CD8-positive, alpha-beta memory T cell (primary cell): Measurements from ENCODE around the gene GPR146. TPM values are rescaled to one million over a fixed set of nuclear protein-coding genes. Genes with fewer than 3 reads are reported as not detected.
A peak's percentile ranks its signal among the peaks of the same experiment; 100 is the strongest.

Experiments
- CTCF ChIA-PET: fragments of 350-600 bp; sonication (Branson Sonifier 250); formaldehyde crosslinking; loops from one replicate; lab custom pipeline; 2021; ENCODE audit warnings: antibody characterized with exemption; lab: Charles Lee
- POLR2A ChIA-PET: fragments of 350-600 bp; sonication (Branson Sonifier 250); formaldehyde crosslinking; loops from one replicate; lab custom pipeline; 2021; ENCODE audit warnings: antibody characterized with exemption; lab: Charles Lee
- DNase-seq, 5 donors: peaks; one replicate each; pipeline versions ENCODE4 v3.0.0 to v3.0.0-alpha.2; 2020 to 2022; ENCODE audit warnings: mixed read lengths in 1 of 5
- H3K27ac ChIP-seq: one replicate; pipeline ENCODE4 v1.7.0; 2013; ENCODE audit warnings: low read depth, mild to moderate bottlenecking, low read length, moderate library complexity
- H3K27me3 ChIP-seq: 2 replicates; pipeline ENCODE4 v1.7.0; 2013; ENCODE audit warnings: low read length, mild to moderate bottlenecking; ENCODE audit not compliant: insufficient read depth, poor library complexity, severe bottlenecking
- H3K36me3 ChIP-seq: 2 replicates; pipeline ENCODE4 v1.7.0; 2013; ENCODE audit warnings: mild to moderate bottlenecking, low read length, moderate library complexity; ENCODE audit not compliant: insufficient read depth
- H3K4me1 ChIP-seq: 2 replicates; pipeline ENCODE4 v1.7.0; 2013; ENCODE audit warnings: mild to moderate bottlenecking, low read length, moderate library complexity; ENCODE audit not compliant: insufficient read depth
- H3K4me3 ChIP-seq: 2 replicates; pipeline ENCODE4 v1.7.0; 2013; ENCODE audit warnings: mild to moderate bottlenecking, low read length
- H3K9me3 ChIP-seq: 2 replicates; pipeline ENCODE4 v1.7.0; 2013; ENCODE audit warnings: mild to moderate bottlenecking, low read length
- H3K27ac Mint-ChIP-seq, 8 donors: one replicate each; pipeline ENCODE4 v1.8.0; 2020 to 2021; ENCODE audit warnings: mixed read lengths in 8 of 8, mild to moderate bottlenecking in 6 of 8, inconsistent platforms in 3 of 8, moderate library complexity in 3 of 8
- H3K27me3 Mint-ChIP-seq, 2 donors: one replicate each; pipeline ENCODE4 v1.8.0; 2020 to 2021; ENCODE audit warnings: mixed read lengths in 2 of 2, mild to moderate bottlenecking in 1 of 2, moderate library complexity in 1 of 2
- H3K36me3 Mint-ChIP-seq, 3 donors: one replicate each; pipeline ENCODE4 v1.8.0; 2020 to 2021; ENCODE audit warnings: mixed read lengths in 3 of 3, inconsistent platforms in 1 of 3, mild to moderate bottlenecking in 1 of 3
- H3K4me1 Mint-ChIP-seq, 3 donors: one replicate each; pipeline ENCODE4 v1.8.0; 2020 to 2021; ENCODE audit warnings: mixed read lengths in 3 of 3, inconsistent platforms in 1 of 3, mild to moderate bottlenecking in 1 of 3
- H3K4me3 Mint-ChIP-seq, 7 donors: one replicate each; pipeline ENCODE4 v1.8.0; 2020 to 2021; ENCODE audit warnings: mixed read lengths in 7 of 7, mild to moderate bottlenecking in 6 of 7, moderate library complexity in 4 of 7, inconsistent platforms in 2 of 7
- H3K9me3 Mint-ChIP-seq, 5 donors: one replicate each; pipeline ENCODE4 v1.8.0; 2020 to 2022; ENCODE audit warnings: mixed read lengths in 5 of 5, mild to moderate bottlenecking in 3 of 5, moderate library complexity in 2 of 5, inconsistent platforms in 1 of 5
- polyA plus RNA-seq: library from polyadenylated mRNA; unstranded; fragments of 300-500 nt; fragmentation: Illumina TruSeq; gene quantifications from one replicate; pipeline ENCODE4 v1.2.3, GENCODE V29; 2021
- total RNA-seq, 2 experiments: library from RNA; stranded (reverse); gene quantifications; one replicate each; pipeline ENCODE4 v1.2.3, GENCODE V29; 2021

GPR146 gene
- total and polyA plus RNA-seq, 3 experiments from 2014 or later = 0.55 to 1.2 (median 0.70) TPM

- ChIA-PET POLR2A (interaction anchor here (1.5 kb wide), 1 partner anchor 20 kb away, joined by 6 read pairs; the partner anchor contains the start of gene GPR146), CTCF (interaction anchor here (1.0 to 2.5 kb wide), 5 partner anchors 20 to 41 kb away, joined by 3 to 15 read pairs (median 4); partner anchors contain the start of gene GPR146)
- H3K27me3 Mint-ChIP-seq = peaks cover 0 to 4% of the 10 kb centered on the region in 2 donors
- peaks cover 14 to 47% (median 27%) of the 10 kb centered on the region in 3 donors for H3K4me1 Mint-ChIP-seq
- H3K4me1 ChIP-seq = peaks cover 15% of the 10 kb centered on the region
- peaks cover 2 to 38% (median 17%) of the 10 kb centered on the region in 3 donors for H3K36me3 Mint-ChIP-seq
- H3K27ac ChIP-seq = no peak overlapping the region
- peak overlapping the region in 1 of 8 donors; percentile 56 for H3K27ac Mint-ChIP-seq
- no peak for DNase-seq
- H3K4me3 Mint-ChIP-seq = peak overlapping the region in 4 of 7 donors; percentile 22 to 81 (median 44)
- peaks cover 3% of the 10 kb centered on the region for H3K9me3 ChIP-seq
- peaks cover 5 to 9% (median 5%) of the 10 kb centered on the region in 5 donors for H3K9me3 Mint-ChIP-seq
- H3K27me3 ChIP-seq = no peaks in the 10 kb centered on the region
- no peak overlapping the region for H3K4me3 ChIP-seq
- H3K36me3 ChIP-seq = no peaks in the 10 kb centered on the region
These were observed 19.2 kb upstream of the GPR146 start for GRCh38 chr7:1024876-1025742.

- H3K4me1 Mint-ChIP-seq = peaks cover 16 to 53% (median 28%) of the 10 kb centered on the region in 3 donors
- H3K4me1 ChIP-seq = peaks cover 15% of the 10 kb centered on the region
- ChIA-PET POLR2A (interaction anchor here (1.5 kb wide), 1 partner anchor 19 kb away, joined by 6 read pairs; the partner anchor contains the start of gene GPR146), CTCF (interaction anchor here (1.0 to 2.5 kb wide), 4 partner anchors 19 to 40 kb away, joined by 3 to 15 read pairs (median 5); partner anchors contain the start of gene GPR146)
- peaks cover 0 to 4% of the 10 kb centered on the region in 2 donors for H3K27me3 Mint-ChIP-seq
- H3K27me3 ChIP-seq = no peaks in the 10 kb centered on the region
- H3K36me3 ChIP-seq = no peaks in the 10 kb centered on the region
- H3K27ac Mint-ChIP-seq = peak overlapping the region in 3 of 8 donors; percentile 12 to 84 (median 29)
- peak overlapping the region in 5 of 7 donors; percentile 33 to 83 (median 78) for H3K4me3 Mint-ChIP-seq
- H3K4me3 ChIP-seq = no peak overlapping the region
- H3K9me3 Mint-ChIP-seq = peaks cover 5 to 9% (median 5%) of the 10 kb centered on the region in 5 donors
- H3K9me3 ChIP-seq = peaks cover 3% of the 10 kb centered on the region
- no peak overlapping the region for H3K27ac ChIP-seq
- DNase-seq = no peak
- H3K36me3 Mint-ChIP-seq = peaks cover 2 to 34% (median 17%) of the 10 kb centered on the region in 3 donors
These were observed 18.4 kb upstream of the GPR146 start for GRCh38 chr7:1025743-1026581.

DNA sequence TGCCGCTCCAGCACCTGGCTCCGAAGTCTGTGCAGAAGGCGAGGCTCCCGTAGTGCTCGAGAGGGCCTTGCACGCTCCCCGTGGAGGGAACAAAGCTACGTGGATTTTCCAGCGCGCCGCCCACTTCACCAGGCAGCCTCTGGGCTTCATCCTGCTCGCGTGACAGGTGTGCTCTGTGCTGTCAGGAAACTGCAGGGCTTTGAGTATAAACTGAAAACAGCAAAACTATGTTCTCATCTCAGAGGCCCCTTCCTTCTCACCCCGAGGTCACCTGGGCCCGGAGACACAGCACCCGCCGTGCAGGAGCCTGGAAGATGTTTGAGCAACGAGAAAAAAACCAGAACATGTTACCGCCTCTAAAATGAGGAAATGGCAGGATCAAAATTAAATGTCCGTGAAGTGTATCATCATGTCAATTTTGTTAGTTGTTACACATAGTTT lies 17.6 kb upstream of the GPR146 start:
- Histone ChIP-seq H3K4me3 (no peak overlapping the region), H3K27me3 (no peaks in the 10 kb centered on the region), H3K36me3 (no peaks in the 10 kb centered on the region), H3K4me1 (peaks cover 15% of the 10 kb centered on the region), H3K9me3 (no peaks in the 10 kb centered on the region), H3K27ac (no peak overlapping the region)
- ChIA-PET CTCF (interaction anchor here (1.0 to 2.5 kb wide), 4 partner anchors 8 to 34 kb away, joined by 4 to 15 read pairs (median 6); partner anchors contain the start of gene GPR146), POLR2A (no interaction called here)
- H3K36me3 Mint-ChIP-seq = peaks cover 2 to 28% (median 9%) of the 10 kb centered on the region in 3 donors
- peaks cover 0 to 4% of the 10 kb centered on the region in 2 donors for H3K27me3 Mint-ChIP-seq
- peak overlapping the region in 7 of 8 donors; percentile 12 to 84 (median 66) for H3K27ac Mint-ChIP-seq
- H3K4me1 Mint-ChIP-seq = peaks cover 16 to 52% (median 28%) of the 10 kb centered on the region in 3 donors
- H3K9me3 Mint-ChIP-seq = peaks cover 2 to 5% (median 5%) of the 10 kb centered on the region in 5 donors
- no peak for DNase-seq
- peak overlapping the region; percentile 72 to 83 (median 78) for H3K4me3 Mint-ChIP-seq

DNA sequence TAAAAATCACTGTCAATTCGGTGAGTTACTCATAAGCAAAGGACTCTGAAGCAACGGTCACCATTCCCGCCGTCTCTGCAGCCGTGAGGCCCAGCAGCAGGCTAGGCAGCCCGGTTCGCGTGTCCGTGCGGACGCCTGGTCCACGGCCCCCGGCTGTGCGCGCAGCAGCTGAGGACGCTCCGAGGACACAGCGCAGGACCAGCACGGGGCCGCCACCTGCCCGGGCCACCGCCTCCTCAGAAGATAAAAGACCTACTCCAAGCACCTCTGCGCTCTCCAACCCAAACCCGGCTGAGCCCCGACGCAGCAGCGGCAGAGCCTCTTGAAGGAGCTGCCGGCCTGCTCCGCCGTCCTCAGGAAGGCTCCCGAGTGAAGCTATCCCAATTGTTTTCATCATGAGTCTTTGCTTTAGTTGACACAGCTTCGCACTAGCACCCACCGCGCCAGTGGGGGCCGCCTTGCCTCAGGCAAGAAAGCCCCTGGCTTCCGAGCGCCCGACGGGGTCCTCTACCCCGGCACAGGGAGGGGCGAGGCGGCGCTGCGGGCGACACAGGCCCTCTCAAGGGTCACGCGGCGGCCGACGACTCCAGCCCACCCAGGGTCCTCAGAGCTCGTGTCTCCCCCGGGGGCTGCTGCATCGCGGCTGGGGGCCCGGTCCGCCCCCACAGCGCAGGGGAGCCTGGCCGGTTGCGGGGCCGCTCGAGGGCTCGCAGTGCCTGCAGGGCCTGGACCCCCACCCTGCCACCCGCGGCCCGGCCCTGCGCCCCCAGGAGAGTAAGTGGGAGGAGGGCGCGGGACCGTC lies 16.9 kb upstream of the GPR146 start:
- H3K36me3 ChIP-seq = no peaks in the 10 kb centered on the region
- DNase-seq = no peak
- CTCF ChIA-PET = interaction anchor here (1.0 to 2.5 kb wide), 4 partner anchors 9 to 34 kb away, joined by 4 to 15 read pairs (median 4); partner anchors contain the start of gene GPR146
- POLR2A ChIA-PET = interaction anchor here (1.0 kb wide), 1 partner anchor 17 kb away, joined by 3 read pairs; the partner anchor contains the start of gene GPR146
- peak overlapping the region; percentile 32 to 84 (median 78) for H3K27ac Mint-ChIP-seq
- H3K36me3 Mint-ChIP-seq = peaks cover 2 to 25% (median 4%) of the 10 kb centered on the region in 3 donors
- no peaks in the 10 kb centered on the region for H3K9me3 ChIP-seq
- peaks cover 0 to 4% of the 10 kb centered on the region in 2 donors for H3K27me3 Mint-ChIP-seq
- peaks cover 1 to 5% (median 2%) of the 10 kb centered on the region in 5 donors for H3K9me3 Mint-ChIP-seq
- H3K27ac ChIP-seq = peak overlapping the region; percentile 87
- peak overlapping the region; percentile 72 to 83 (median 78) for H3K4me3 Mint-ChIP-seq
- H3K4me1 Mint-ChIP-seq = peaks cover 16 to 52% (median 28%) of the 10 kb centered on the region in 3 donors
- H3K27me3 ChIP-seq = no peaks in the 10 kb centered on the region
- peaks cover 15% of the 10 kb centered on the region for H3K4me1 ChIP-seq
- H3K4me3 ChIP-seq = peak overlapping the region; percentile 69

DNA sequence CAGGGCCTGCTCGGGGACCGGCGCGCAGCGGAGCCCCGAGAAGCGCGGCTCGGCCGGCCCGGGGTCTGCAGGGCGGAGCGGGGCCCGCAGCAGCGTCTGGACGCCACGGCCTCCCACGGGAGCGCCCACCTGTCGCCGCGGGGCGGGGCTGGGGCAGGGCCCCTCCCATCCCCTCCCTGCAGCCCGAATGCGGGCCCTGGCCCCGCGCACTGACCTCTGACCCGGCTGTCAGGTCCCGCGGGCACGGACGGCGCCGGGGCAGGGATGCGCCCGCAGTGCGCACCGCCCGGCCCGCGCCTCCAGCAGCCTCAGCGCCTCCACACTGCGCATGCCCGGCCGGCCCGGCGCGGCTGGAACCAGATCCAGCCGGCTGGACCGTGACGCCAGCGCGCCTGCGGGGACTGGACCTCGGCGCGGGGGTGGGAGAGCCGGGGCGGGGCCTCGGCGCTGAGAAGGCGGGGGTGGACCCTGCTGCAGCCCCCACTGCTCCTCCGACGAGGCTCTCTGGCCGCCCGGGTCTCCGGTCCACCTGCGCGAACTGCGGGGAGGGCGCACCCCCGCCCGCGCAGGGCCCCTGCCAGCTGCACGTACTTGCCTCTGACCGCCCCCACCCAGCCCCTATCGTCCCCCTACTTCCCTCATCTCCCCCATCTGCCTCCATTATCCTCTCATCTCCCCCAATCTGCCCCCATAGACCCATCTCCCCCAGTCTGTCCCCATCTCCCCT lies 16.1 kb upstream of the GPR146 start:
- peaks cover 20 to 57% (median 34%) of the 10 kb centered on the region in 3 donors for H3K4me1 Mint-ChIP-seq
- H3K4me3 Mint-ChIP-seq = peak overlapping the region; percentile 53 to 89 (median 80)
- peak; percentile 67 to 89 (median 82) for DNase-seq
- peak overlapping the region in 6 of 8 donors; percentile 63 to 98 (median 86) for H3K27ac Mint-ChIP-seq
- no peaks in the 10 kb centered on the region for H3K36me3 ChIP-seq
- peak overlapping the region; percentile 69 for H3K4me3 ChIP-seq
- H3K27ac ChIP-seq = peak overlapping the region; percentile 87
- peaks cover 0 to 2% of the 10 kb centered on the region in 2 donors for H3K27me3 Mint-ChIP-seq
- H3K27me3 ChIP-seq = no peaks in the 10 kb centered on the region
- ChIA-PET CTCF (interaction anchor here (1.0 to 2.5 kb wide), 5 partner anchors 10 to 35 kb away, joined by 4 to 15 read pairs (median 4); partner anchors contain the start of gene GPR146), POLR2A (interaction anchor here (0.6 to 1.0 kb wide), 2 partner anchors 16 kb away, joined by 3 read pairs; partner anchors contain the start of gene GPR146)
- H3K4me1 ChIP-seq = peaks cover 23% of the 10 kb centered on the region
- no peaks in the 10 kb centered on the region for H3K9me3 ChIP-seq
- H3K36me3 Mint-ChIP-seq = peaks cover 0 to 21% (median 2%) of the 10 kb centered on the region in 3 donors
- H3K9me3 Mint-ChIP-seq = peaks cover 0 to 3% (median 0%) of the 10 kb centered on the region in 5 donors
